HG02840 (cell line): ENCODE measurements around the gene AGPAT2.

Experiments used
- ATAC-seq: cut with Tn5 transposase; IDR thresholded peaks from one replicate; pipeline ENCODE4 v1.9.1; 2021; ENCODE audit warnings: mild to moderate bottlenecking, moderate library complexity, moderate number of reproducible peaks; ENCODE audit not compliant: unreplicated experiment, low FRiP score

AGPAT2 gene

DNA sequence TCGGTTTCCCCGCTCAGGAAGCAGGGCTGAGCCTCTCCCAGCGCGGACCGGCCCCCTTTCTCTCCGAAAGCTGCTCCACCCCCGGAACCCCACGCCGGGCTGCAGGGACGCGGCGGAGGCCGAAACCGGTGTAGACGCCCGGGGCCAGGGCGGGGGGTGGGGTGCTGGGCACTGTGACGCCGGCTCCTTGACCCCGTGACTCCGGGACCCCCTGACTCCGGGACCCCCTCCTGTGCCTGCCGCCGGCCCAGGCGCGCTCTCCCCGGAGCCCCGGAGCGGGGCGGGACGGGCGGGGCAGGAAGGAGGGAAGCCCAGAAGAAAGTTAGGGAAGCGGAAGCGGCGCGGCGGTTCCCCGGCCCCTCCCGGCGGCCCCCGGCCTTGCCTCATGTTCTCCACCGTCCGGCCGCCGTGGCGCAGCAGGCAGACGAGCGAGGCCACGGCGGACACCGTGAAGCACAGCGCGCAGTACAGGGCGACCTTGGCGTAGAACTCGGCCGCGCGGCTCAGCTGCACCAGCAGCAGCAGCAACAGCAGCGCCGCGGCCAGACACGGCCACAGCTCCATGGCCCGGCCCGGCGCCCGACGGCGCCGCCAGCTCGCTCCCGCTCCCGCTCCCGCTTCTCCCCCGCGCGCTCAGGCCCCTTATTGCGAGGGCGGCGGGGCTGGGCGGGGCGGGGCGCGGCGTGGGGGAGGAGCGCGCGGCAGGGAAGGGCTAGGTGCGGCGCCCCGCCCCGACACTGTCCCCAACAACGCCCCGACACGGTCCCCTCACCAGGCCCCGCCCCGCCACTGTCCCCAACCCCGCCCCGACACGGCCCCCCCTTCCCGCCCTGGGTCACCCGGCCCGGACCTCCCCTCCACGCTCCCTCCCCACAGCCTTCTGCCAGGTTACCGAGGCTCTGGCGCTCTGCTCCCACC is at the start of gene AGPAT2:
Gene AGPAT2, minus strand, starts transcription at position 664 of the 918 bp plus-strand sequence. Its CDS starts 100 bp downstream, at position 564.
- no peak for ATAC-seq

GRCh38 chr9:136735812-136736480 is 48.7 kb upstream of the AGPAT2 start:
- no peak for ATAC-seq

GRCh38 chr9:136734837-136735496 is 47.7 kb upstream of the AGPAT2 start:
- no peak for ATAC-seq

- no peak for ATAC-seq
Measured at GRCh38 chr9:136733611-136734010, 46.4 kb upstream of the AGPAT2 start.

DNA sequence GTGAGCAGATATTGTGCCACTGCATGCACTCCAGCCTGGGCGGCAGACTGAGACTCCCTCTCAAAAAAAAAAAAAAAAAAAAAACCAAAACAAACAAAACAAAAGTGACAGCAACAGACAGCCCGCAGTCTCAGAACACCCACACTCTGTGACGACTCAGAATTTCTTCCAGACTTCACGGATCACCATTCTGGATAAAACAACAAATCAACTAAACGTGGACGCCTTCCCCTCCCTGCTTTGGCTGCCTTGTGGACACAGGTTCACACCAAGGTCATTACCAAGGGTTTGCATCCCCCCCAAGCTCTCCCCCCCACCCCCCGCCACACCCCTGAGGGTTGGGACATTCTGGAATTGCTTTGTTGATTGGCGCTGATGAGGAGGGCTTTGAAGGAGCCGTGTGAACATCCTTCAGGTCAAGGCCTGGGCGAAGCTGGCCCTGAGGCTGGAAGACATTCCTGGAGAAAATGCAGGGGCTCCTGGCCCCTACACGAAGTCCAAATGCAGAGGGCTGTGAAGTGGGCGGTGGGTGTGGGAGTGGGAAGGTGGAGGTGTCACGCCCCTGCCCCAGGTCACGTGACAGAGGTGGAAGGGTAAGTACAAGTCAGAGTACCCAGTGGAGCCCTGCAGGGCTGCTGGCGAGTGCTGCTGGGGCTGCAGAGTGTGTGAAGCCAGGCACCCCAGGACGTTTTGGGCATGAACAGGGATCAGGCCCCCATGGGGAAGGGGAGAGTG is 45.4 kb upstream of the AGPAT2 start:
- ATAC-seq, result no peak

DNA sequence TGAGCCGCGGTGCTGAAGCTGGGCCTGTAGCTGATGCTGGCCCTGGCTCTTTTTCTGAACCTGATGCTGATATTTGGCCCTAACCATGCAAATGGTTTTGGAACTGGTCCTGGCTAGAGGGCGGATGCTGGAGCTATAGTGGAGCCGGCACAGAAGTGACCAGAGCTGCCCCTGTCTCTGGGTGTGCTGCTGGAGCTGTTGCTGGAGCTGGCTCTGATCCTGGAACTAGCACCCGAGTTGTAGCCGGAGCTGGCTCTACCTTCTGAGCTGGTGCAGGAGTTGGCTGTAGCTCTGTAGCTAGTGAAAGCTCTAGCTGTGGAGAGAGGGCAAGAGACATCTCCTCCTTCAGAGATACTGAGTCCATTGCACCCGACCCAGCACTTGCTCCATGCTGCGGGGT is 42.7 kb upstream of the AGPAT2 start:
- ATAC-seq, result no peak

DNA sequence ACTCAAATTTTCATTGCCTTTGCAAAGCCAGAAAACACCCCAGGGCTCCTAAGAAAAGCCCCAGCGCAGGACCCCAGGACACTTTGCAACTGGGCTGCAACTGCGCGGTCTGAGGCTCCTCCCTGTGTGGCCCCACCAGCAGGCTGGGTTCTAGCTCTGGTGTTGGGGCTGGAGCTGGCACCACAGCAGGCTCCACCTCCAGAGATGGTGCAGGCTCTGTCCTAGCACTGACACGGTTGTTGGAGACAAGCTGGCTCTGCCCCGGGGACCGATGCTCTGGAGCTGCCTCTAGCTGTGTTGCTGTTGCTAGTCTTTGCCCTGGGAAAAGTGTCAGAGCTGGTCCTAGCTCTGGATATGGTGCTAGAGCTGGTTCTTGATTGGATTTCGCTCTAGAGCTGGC is 41.9 kb upstream of the AGPAT2 start:
- ATAC-seq, result no peak

GRCh38 chr9:136728548-136729123 is 41.4 kb upstream of the AGPAT2 start:
- peak; percentile 13 for ATAC-seq

DNA sequence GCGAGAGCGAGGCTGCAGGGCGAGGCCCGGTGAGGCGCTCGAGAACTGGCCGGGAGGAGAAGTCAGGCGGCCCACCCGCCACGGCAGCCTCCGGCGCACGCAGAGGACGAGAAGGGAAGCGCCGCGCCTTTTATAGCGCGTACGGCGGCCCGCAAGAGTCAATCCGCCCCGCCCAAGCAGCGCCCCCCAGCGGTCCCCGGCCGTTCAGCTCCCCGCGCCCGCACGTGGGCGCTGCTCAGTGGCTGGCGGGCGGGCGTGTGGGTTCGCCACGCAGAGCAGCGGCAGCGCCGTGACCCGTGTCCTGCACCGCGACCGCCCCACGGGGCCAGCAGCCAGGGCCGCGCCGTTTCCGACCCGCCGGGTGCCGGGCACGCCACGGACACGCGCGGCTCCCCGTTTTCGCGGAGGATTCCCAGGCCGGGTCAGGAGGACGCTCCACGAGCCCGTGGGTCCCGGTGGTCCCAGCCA is 40.9 kb upstream of the AGPAT2 start:
- ATAC-seq, result peak; percentile 70

GRCh38 chr9:136726631-136727191 is 39.5 kb upstream of the AGPAT2 start:
- no peak for ATAC-seq

- ATAC-seq, result no peak
Measured at GRCh38 chr9:136726118-136726517, 38.9 kb upstream of the AGPAT2 start.

DNA sequence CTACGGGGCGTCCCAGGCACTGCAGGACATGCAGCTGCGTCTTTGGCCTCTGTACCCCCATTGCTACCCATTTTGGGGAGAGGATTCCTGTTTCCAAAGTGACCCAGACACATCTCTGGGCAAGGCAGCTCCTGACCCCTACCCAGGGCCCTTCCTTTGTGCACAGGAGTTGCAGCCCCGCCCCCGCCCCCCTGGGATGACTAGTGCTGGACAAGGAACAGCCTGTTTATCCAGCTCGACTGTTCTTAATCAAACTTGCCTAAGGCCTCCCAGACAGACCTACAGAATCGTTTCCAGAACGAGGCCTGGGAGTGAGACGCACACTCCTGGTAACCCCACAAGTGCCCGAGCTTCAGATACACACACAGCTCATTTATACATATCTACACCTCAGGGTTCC is 38.4 kb upstream of the AGPAT2 start:
- ATAC-seq, result no peak

GRCh38 chr9:136724772-136725171 is 37.5 kb upstream of the AGPAT2 start:
- no peak for ATAC-seq

DNA sequence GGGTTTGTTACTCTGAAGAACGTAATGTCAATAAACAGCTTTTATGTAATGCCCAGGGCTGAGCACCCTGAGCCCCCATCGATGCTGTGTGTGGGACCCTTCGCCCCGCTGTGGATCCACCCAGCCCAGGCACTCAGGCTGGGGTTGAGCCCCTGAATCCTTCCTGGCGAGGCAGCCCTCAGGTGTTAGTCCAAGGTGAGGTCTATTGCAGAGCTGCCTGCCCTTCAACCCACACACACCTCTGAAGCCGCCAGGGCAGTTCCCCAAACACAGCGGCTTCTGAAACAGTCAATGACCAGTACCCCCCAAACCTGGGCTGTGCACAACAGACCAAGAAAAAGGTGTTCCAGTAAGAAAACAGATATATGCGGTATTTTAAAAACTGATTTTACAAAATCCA is 36.7 kb upstream of the AGPAT2 start:
- no peak for ATAC-seq

DNA sequence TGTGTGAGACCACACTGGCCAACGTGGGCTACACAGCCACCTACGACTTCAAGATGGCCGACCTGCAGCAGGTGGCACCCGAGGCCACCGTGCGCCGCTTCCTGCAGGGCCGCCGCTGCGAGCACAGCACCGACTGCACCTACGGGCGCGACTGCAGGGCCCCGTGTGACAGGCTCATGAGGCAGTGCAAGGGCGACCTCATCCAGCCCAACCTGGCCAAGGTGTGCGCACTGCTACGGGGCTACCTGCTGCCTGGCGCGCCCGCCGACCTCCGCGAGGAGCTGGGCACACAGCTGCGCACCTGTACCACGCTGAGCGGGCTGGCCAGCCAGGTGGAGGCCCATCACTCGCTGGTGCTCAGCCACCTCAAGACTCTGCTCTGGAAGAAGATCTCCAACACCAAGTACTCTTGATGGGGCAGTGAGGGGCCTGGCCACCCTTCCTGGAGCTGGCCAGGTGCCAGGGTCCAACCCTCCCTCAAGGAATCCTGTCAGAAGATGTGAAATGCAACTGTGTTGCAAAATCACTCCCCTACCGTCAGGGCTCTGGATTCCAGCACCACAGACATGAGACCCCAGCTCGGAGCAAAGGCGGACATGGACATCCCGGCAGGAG is 36.2 kb upstream of the AGPAT2 start:
- no peak for ATAC-seq

- no peak for ATAC-seq
Measured at GRCh38 chr9:136722969-136723356, 35.7 kb upstream of the AGPAT2 start.

DNA sequence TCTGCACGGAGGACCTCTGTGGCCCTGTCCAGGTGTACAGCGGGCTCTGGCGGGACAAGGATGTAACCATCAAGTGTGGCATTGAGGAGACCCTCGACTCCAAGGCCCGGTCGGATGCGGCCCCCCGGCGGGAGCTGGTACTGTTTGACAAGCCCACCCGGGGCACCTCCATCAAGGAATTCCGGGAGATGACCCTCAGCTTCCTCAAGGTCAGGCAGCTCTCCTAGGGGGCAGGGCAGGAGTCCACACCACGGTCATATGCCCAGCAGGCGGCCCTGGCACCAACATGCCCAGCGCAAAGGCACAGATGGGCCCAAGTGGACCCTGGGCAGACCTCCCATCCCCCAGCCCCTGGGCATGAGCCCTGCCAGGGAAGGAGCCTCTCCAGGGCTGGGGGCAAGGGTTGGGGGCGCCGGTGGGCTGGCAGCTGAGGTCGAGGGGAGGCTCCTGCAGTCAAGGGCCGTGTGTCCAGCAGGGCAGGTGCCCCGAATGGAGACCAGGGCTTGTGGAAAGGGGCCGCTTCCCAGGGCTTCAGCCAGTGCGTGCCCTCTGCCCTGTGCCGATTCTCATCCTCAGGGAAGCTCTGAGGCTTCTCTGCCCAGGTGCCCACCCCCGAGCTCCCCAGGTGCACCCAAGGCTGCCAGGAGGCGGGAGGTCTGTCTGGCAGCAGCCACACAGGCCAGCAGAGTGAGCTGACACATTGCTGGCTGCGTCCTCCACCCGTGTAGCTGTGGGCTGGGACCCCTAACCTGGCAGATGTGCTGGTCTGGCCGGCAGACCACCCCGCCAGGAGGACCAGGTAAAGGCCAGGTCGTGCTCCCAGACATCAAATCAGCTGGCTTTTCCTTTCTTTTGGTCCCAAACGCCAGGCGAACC is 35.1 kb upstream of the AGPAT2 start:
- ATAC-seq, result no peak

GRCh38 chr9:136721339-136722092 is 34.3 kb upstream of the AGPAT2 start:
- no peak for ATAC-seq
